HG03342 (cell line): ENCODE data around the gene BID.

ENCODE experiments used
- ATAC-seq: cut with Tn5 transposase; IDR thresholded peaks from one replicate; pipeline ENCODE4 v1.9.1; 2021; ENCODE audit warnings: mild to moderate bottlenecking, moderate library complexity; ENCODE audit not compliant: unreplicated experiment

BID gene

DNA sequence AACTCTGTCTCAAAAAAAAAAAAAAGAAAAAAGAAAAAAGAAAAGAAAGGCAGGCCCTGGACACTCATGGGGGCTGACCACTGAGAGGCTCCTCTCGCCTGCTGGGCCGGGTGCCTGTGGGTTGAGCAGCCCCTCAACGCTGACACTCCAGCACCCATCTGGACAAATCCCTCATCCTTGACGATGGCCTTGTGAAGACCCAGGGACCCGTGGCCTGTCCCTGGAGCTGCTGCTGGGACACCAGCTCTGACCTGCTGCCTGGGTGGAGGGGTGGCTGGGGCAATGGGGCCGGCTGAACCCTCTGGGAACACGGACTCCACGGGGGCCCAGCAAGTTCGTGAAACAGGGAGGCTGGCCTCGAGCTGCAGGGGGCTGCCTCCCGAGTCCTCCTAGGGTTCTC, 10.5 kb upstream of the BID start:
- ATAC-seq, result no peak

DNA sequence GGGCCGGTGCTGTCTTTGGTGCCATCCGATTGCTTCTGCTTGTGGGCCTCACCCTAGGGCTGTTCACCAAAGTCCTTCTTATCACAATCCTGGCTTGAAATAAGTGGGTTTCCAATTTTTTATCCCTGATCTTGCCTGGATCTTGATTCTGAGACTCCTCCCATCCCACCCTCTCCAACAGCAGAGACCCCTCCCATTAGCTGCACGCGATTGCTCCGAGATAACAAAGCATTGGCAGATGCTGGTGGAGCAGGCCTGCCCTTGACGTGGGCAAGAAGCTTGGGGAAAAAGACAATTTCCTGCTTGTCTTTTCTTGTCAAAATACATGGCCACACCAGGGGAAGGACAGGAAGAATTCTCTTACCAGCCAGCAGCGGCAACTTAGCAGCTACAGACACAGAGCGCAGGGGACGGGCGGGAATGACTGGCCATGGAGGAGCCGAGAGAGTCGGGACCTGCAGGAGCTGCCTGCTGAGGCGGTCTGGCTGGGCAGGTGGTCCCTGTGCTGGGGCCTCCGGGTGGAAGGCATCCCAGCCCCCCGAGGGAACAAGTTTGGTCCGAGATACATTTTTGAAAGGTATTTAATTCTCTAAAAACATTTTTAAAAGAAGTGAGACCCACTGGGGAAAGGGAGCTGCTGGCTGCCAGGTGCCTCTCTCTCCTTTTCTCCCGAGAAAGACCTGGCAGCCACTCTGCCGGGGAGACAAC, 9.7 kb upstream of the BID start:
- no peak for ATAC-seq

DNA sequence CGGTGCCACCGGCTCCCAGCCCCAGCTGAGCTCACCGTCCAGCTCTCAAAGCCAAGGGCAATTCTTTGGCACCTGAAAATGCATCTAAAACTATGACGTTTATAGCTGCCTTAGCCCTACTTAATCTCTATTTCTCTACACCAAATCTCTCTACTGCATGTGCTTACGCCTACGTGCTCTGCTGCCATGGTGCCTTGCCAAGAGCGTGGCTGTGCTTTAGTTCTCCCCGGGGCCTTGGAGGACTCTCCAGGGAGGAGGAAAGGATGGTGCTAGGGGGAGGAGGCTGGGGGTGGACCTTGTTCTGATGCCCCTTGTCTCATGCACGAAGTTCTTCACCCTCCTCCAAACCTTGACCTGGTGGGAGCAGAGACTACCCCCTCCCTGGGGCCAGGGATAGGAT, 9.0 kb upstream of the BID start:
- ATAC-seq, result no peak

DNA sequence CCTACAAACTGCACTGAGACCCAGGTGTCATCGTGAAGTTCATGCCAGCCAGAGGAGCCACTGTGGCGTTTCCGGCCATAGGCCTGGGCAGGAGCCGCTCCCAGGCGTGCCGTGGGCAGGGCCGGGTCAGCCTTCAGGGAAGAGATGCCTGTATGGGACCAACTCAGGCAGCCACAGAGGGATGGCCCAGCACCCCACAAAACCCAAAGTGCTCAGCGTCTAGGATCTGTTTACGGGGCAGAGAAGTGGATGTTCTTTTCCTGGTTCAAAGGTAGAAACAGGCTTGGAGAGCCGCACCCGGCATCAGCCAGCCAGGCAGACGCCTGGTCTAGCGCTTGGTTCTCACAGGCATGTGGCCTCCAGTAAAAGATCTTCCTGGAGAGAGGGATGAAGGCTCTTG, 8.4 kb upstream of the BID start:
- no peak for ATAC-seq

- no peak for ATAC-seq
Observed at GRCh38 chr22:17782158-17782557, 7.9 kb upstream of the BID start.

DNA sequence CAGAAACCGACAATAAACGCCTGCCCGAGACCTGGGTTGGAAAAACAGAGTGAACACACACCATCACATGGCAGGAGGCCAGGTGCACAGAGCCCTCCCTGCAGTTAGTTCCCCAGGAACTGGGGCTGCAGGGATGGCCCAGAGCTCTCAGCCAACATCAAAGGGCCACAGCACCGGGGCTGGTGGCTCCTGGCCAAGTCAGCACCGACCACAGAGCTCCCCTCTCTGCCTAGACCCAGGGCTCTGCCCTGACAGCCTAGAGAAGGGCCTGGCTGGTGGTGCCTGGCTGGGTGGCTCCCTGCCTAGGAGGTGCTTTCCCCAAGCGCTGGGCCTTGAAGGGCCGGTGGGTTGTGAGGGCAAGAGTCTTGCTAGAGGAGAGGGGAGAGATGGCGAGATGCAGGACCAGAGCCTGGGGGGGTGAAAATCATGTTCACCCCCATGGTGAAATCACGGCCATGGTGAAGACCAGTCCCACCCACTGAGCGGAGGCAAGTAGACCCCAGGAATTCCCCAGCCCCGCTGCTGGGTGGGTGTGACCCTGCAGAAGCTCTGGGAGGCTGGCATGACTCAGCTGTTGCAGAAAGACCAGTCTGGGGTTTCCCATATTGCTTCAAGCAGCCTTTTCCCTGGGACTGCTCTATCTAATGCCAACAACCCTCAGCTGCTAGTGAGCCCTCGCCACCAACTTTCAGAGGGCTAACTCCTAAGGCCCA, 7.2 kb upstream of the BID start:
- ATAC-seq, result peak; percentile 30

DNA sequence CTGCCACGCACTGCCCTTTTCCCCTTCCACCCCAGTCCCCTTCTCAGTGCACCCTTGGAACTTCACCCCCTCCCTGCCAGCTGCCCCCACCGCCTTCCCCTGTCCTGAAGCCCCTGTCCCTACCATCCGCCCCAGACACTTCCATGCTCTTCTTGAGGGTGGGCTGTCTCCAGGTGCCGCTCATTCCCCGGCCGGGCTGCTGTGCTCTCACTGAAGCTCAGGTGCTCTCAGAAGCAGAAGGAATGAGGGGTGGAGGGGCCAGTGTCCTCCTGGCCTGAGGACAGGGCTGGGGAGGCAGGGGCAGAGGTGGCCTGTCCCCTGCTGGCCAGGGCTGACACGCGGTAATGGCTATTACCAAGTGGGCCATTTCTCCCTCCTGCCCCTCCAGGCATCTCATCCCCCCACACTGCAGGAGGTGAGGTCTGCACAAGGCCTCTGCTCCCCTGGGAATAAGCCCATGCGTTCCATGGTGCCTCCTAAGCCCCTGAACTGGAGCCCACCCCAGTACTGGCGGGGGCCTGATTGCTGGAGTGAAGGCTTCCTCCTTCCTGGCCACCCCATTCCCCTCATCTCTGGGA, 6.6 kb upstream of the BID start:
- ATAC-seq, result no peak

DNA sequence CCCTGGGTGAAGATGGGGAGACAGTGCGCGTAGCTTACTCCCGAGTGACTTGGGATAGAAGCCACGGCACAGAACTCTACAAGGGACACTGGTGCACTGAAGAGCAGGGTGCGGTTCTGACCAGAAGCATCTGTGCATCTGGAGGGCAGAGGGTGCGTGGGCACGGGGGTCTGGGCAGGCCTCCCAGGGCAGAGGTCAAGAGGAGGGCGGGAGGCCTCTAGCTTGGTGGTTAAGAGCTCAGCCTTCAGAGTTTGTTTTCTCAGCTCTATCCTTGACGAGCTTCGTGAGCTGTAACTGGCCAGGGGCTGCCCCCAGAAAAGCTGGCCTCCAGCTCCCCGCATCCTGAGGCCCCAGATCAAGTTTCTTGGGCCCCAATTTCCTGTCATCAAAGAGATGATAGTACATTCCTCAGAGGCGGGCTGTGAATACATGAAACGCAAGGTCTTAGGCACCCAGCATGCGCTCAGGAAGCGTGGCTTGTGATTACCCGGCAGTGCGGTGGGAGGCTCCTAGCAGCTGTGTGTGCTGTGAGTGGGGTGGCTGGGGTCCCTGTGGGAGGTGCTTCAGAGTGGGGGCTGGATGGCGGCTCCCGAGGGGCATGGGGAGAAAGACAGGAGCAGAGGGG, 6.0 kb upstream of the BID start:
- no peak for ATAC-seq

- peak; percentile 44 for ATAC-seq
Observed at GRCh38 chr22:17779286-17780115, 5.2 kb upstream of the BID start.

GRCh38 chr22:17778412-17778976, 4.2 kb upstream of the BID start:
- no peak for ATAC-seq

DNA sequence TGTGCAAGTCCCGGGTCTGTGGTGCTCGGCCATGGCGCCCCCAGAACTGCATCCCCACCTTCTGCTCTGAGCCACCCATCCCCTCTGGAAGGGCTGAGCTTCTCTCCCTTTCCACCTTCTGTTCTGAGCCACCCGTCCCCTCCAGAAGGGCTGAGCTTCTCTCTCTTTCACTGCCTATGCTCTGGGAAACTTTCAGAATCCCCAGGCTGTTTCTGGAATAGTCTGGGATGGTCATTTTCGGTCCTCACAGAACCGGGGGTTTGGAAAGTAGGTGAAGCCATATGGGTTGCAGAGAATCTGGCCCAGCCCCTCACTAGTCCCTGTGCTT, 3.4 kb upstream of the BID start:
- ATAC-seq, result no peak

DNA sequence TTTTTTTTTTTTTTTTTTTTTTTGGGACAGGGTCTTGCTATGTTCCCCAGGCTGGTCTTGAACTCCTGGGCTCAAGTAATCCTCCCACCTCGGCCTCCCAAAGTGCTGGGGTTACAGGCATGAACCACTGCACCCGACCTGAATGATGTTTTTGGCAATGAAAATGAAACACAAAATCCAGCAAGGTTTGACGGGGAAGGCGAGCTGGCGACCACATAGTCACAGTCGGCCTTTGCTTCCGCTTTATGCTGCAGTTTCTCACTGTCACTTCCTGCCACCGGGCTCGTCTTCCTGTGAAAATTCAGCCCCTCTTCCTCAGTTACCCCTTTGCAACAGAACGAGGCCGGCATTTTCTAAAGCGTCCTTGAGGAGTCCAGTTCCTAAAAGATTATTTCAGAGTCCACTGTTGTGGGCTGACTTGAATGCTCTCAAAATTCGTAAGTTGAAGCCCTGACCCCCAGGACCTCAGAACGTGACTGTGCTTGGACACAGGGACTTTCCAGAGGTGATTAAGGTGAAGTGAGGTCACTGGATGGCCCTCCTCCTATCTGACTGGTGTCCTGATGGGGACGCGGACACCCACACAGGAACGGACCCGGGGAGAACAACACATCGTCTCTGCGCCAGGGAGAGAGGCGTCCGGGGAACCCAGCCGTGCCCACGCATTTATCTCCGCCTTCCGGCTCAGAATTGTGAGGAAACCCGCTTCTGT, 2.9 kb upstream of the BID start:
- ATAC-seq, result no peak

DNA sequence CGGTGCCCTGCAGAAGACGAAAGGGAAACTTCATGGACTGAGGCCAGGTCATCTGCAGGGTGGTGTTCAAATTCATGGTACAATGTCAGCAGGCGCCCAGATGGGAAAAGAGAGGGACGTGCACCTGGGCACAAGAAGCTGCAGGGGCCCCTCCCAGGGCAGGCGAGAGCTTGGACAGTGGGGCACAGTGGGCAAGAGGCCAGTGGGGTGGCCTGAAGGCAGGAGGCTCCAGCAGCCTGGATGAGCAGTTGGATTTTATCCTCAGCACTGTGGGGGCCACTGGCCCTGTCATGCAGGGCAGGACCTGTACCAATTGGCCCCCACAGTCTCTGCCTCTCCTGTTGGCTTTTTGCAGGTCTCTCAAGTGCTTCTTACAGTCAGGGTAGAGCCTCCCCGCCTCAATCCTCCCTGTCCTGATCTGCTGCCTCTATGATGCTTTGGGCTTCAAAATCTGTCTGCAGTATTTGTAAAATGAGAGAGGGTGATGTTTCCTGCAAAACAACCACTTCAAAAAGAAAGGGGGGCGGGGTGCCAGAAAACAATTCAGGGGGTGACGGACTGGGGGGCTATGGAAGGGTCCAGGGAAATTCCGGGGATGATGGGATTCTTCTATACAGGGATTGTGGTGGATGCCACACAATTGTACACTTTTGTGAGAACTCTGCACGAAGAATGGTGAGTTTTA, 1.7 kb upstream of the BID start:
- no peak for ATAC-seq

GRCh38 chr22:17774926-17775685, 837 bp upstream of the BID start:
- ATAC-seq, result no peak

DNA sequence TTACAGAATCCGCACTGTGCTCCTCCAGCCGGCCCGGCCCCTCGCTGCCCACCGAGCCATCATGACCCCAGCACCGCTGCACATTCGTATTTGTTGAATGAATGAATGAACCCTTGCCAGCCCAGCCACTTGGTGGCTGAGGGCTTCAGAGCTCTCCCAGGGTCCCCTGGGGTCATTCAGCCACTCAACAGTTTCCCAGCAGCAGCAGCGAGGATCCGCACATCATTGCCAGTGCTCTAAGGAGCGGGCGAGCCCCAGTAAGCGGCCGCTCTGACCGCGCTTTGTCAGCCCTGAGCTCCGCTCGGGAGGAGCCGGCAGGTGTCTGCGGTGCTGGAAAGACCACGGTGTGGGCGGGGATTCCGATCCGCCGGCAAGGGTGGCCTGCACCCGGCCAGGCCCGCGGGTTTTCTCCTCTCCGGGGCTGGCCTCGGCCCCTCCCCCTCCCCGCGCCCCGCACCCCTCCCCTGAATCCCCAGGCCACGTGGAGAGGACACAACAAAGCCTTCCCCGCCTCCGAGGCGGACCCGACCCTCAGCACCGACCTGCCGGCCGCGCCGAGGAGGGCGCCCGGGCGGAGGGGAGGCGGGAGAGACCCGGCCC, 563 bp downstream of the BID start:
- peak; percentile 35 for ATAC-seq

DNA sequence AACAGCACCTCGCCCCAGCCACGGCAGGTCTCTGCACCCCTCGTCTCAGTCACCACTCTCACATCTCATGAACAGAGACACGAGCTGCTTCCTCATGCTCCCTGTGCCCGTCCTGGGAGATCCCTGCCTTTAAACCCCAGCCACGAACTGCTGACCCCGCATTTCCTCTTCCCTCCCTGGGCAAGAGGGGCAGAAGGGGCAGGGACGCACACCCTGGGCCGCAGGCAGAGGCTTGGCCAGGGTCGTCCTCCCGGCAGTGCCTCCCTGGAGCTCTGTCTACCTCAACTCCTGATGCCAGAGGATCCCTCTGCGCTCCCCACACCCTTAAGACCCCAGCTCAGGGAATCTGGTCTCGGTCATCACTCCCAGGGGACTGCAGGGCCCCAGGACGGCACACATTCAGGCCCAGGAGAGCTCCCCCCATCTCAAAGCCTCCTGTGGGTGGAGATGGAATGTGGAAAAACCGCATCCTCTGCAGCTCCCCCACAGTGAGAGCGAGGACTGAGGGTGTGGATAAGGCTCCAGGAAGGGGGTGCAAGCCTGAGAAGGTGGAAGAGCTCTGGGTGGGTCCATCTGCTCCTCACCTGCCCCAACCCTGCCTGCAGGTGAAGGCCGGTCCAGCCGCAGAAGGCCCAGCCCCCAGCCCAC, 1.2 kb downstream of the BID start:
- ATAC-seq, result no peak

DNA sequence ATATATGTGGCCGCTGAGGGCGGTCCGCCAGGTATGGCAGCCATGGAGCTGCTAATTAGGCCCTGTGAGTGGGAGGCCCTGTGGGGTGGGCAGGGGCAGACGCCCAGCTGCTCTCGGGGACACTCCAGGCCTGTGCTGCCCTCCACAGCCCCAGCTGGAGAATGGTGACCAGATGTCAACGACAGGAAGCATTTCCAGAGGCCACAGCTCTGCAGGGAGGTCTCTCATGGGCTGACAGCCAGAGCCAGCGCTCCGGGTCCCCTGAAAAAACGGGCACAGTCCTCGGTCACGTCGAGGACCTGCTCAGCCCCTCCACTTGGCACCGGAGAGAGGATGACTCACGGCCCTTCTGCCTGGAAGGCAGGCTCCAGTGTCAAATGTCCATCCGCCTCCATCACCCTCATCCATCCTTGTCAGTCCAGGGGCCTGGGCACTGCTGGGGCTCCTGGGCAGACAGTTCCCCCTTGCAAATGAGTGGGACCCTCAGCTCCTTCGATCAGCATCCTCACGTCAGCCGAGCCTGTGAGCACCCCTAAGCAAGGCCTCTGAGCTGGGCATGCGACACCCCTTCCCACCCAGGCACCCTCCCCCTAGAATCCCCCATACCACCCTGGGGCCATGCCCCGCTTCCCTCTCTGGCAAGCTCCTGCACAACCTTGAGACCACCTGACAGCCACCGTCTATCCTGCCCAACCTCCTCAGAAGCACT, 1.9 kb downstream of the BID start:
- ATAC-seq, result no peak
